K562 (cell line): ENCODE data around the gene CNDP2. TPM values are rescaled to one million over a fixed set of nuclear protein-coding genes. Genes with fewer than 3 reads are reported as not detected.

Experiments used
- ATAC-seq: fragments of 200-7000 bp; cut with Tn5 transposase; 3 replicates; pipeline ENCODE4 v1.9.1; 2020; ENCODE audit warnings: moderate library complexity
- BruUV-seq: library from RNA; stranded (reverse); fragments of 400-500 nt; replicated peaks from 2 replicates; lab custom pipeline; 2021; lab: Mats Ljungman, UMichigan
- CTCF ChIA-PET: fragments of 300-600 bp; formaldehyde crosslinking; extraction: SDS; loops from one replicate; lab custom pipeline; 2021; ENCODE audit warnings: low intra/inter-chr PET ratio; lab: Yijun Ruan, JAX
- POLR2A ChIA-PET: fragments of 300-600, 350-650 bp; sonication (Branson Sonifier 250); formaldehyde crosslinking; extraction: SDS; loops from one replicate; lab custom pipeline; 2021; ENCODE audit warnings: antibody characterized with exemption, inconsistent platforms; lab: Yijun Ruan, JAX
- DNase-seq, 4 experiments: peaks; one replicate each; pipeline versions ENCODE4 v3.0.0 to v3.0.0-alpha.2; 2011 to 2018; ENCODE audit warnings: low spot score in 3 of 4, mixed read lengths in 3 of 4; ENCODE audit errors: extremely low read depth in 1 of 4
- FAIRE-seq: peaks from 2 replicates; lab custom pipeline; 2011; peaks lifted over from hg19 to GRCh38; lab: Jason Lieb, UNC
- H2AFZ ChIP-seq: 2 replicates; pipeline ENCODE4 v1.6.0; 2011; ENCODE audit warnings: low read depth, low read length, control low read depth, inconsistent platforms
- H3K27ac ChIP-seq: fragments of 200-600 bp; 3 replicates; pipeline ENCODE4 v1.8.0; 2011; ENCODE audit warnings: low read depth, mild to moderate bottlenecking, control low read depth, inconsistent platforms, low read length, moderate library complexity, mixed read lengths; ENCODE audit errors: extremely low read depth
- H3K27me3 ChIP-seq, 2 experiments: fragments of 300-600 bp in 1 of 2; 2 replicates in 1 of 2; 3 replicates in 1 of 2; pipeline versions ENCODE4 v1.6.0 to v1.8.0; 2011; ENCODE audit warnings: inconsistent platforms in 2 of 2, low read length in 2 of 2, mild to moderate bottlenecking in 1 of 2, mixed read lengths in 1 of 2, moderate library complexity in 1 of 2; ENCODE audit not compliant: control insufficient read depth in 2 of 2, insufficient read depth in 2 of 2
- H3K36me3 ChIP-seq: fragments of 300-600 bp; 3 replicates; pipeline ENCODE4 v1.8.0; 2011; ENCODE audit warnings: mild to moderate bottlenecking, low read length, inconsistent platforms; ENCODE audit not compliant: control insufficient read depth, insufficient read depth
- H3K4me1 ChIP-seq, 2 experiments: fragments of 200-600 bp in 1 of 2; replicated peaks in 1 of 2; 2 replicates in 1 of 2; 3 replicates in 1 of 2; pipeline versions ENCODE4 v1.5.1 to v1.8.0; 2011; ENCODE audit warnings: inconsistent platforms in 2 of 2, low read length in 2 of 2, mild to moderate bottlenecking in 1 of 2, mixed read lengths in 1 of 2, moderate library complexity in 1 of 2; ENCODE audit not compliant: control insufficient read depth in 2 of 2, insufficient read depth in 2 of 2
- H3K4me2 ChIP-seq: 2 replicates; pipeline ENCODE4 v1.6.1; 2011; ENCODE audit warnings: low read length, control low read depth, inconsistent platforms, mixed read lengths; ENCODE audit not compliant: insufficient read depth
- H3K4me3 ChIP-seq: fragments of 200-600 bp; sonication (generic), shearing (Covaris generic); 2 replicates; pipeline ENCODE4 v1.5.1; 2016; ENCODE audit warnings: control low read depth, inconsistent platforms
- H3K79me2 ChIP-seq: fragments of 200-600 bp; 3 replicates; pipeline ENCODE4 v1.8.0; 2011; ENCODE audit warnings: low read length, inconsistent platforms; ENCODE audit not compliant: control insufficient read depth, insufficient read depth
- H3K9ac ChIP-seq, 2 experiments: 2 replicates each; pipeline versions ENCODE4 v1.6.0 to v1.6.1; 2011; ENCODE audit warnings: low read depth in 2 of 2, low read length in 2 of 2, control low read depth in 1 of 2, inconsistent platforms in 1 of 2, mild to moderate bottlenecking in 1 of 2, mixed read lengths in 1 of 2; ENCODE audit not compliant: insufficient read depth in 1 of 2
- H3K9me1 ChIP-seq: one replicate; pipeline ENCODE4 v1.6.0; 2011; ENCODE audit warnings: inconsistent platforms, mild to moderate bottlenecking, low read length, moderate library complexity; ENCODE audit not compliant: control insufficient read depth, insufficient read depth
- H3K9me3 ChIP-seq: replicated peaks from 2 replicates; pipeline ENCODE4 v1.5.1; 2011; ENCODE audit warnings: low read depth, low read length, inconsistent platforms; ENCODE audit not compliant: control insufficient read depth, insufficient read depth
- H4K20me1 ChIP-seq: replicated peaks from 2 replicates; pipeline ENCODE4 v1.6.1; 2011; ENCODE audit warnings: low read length, inconsistent platforms, mixed read lengths; ENCODE audit not compliant: control insufficient read depth, insufficient read depth
- ETS2 ChIP-seq: IDR thresholded peaks from 2 replicates; pipeline ENCODE4 v1.6.1; 2016; ENCODE audit warnings: borderline replicate concordance, missing genetic modification characterization, mild to moderate bottlenecking, moderate library complexity, missing compliant biosample characterization; ENCODE audit not compliant: poor library complexity, severe bottlenecking
- EZH2 ChIP-seq: IDR thresholded peaks from 2 replicates; pipeline ENCODE4 v1.6.1; 2012; ENCODE audit warnings: low read depth, mild to moderate bottlenecking, inconsistent platforms, low read length, borderline replicate concordance
- FOXJ3 ChIP-seq: sonication (generic); formaldehyde crosslinking; IDR thresholded peaks from 2 replicates; pipeline ENCODE4 v1.4.0; 2020; ENCODE audit warnings: mild to moderate bottlenecking, missing genetic modification reagents
- GABPA ChIP-seq: fragments of 200-800 bp; sonication (Bioruptor generic); conservative IDR thresholded peaks from 2 replicates; pipeline ENCODE4 v1.6.1; 2016; ENCODE audit warnings: low read depth, missing genetic modification characterization, missing compliant biosample characterization
- PHF8 ChIP-seq: fragments of 200-600 bp; sonication (generic); IDR thresholded peaks from 2 replicates; pipeline ENCODE4 v1.6.1; 2012; ENCODE audit warnings: mixed run types, mild to moderate bottlenecking, inconsistent platforms, low read length, moderate library complexity, borderline replicate concordance
- POLR2A ChIP-seq: fragments of 450-650 bp; conservative IDR thresholded peaks from 2 replicates; pipeline ENCODE4 v1.6.1; 2016
- RBM17 ChIP-seq: fragments of 200-400 bp; formaldehyde crosslinking; IDR thresholded peaks from 2 replicates; pipeline ENCODE4 v1.6.1; 2017; ENCODE audit warnings: low read depth, mild to moderate bottlenecking, low read length, borderline replicate concordance
- SETDB1 ChIP-seq: IDR thresholded peaks from one replicate; pipeline ENCODE4 v1.6.1; 2012; ENCODE audit warnings: low read length, control low read depth, inconsistent platforms
- SMARCB1 ChIP-seq: IDR thresholded peaks from 2 replicates; pipeline ENCODE4 v1.6.1; 2011; ENCODE audit warnings: improper control_type of control experiment, low read depth; ENCODE audit not compliant: insufficient read length
- ZC3H8 ChIP-seq: fragments of 450-650 bp; IDR thresholded peaks from 2 replicates; pipeline ENCODE4 v1.6.1; 2017
- ZNF436 ChIP-seq: fragments of 250-450, 450-650 bp; sonication (Bioruptor Pico); formaldehyde crosslinking; IDR thresholded peaks from 2 replicates; pipeline ENCODE4 v1.7.0; 2020; ENCODE audit warnings: mild to moderate bottlenecking
- WGBS: fragments of 100-300 bp; shearing (Covaris generic); methylation state at CpG from one replicate; pipeline ENCODE4 v1.1.6; 2016; ENCODE audit warnings: low coverage, mixed read lengths; ENCODE audit not compliant: insufficient coverage; ENCODE audit errors: missing lambda C conversion rate; 5-methylcytosine and 5-hydroxymethylcytosine counted together
- in situ Hi-C: fragments of 300-500 bp; cut with MboI; formaldehyde crosslinking; loops from 4 replicates; pipeline ENCODE4 v1.15.0; 2018; ENCODE audit warnings: inconsistent platforms, mixed read lengths
- intact Hi-C: fragments of 100-400 bp; cut with micrococcal nuclease; formaldehyde crosslinking; loops from 2 replicates; pipeline ENCODE4 v1.14.2; 2022
- polyA plus RNA-seq, 8 experiments: library from polyadenylated mRNA; depleted of rRNA in 4 of 8; stranded (reverse) in 5 of 8; unstranded in 3 of 8; fragments of >200 nt; fragmentation: Nextera tagmentation in 2 of 8; fragmentation: Illumina TruSeq in 1 of 8; extraction: Ambion mirVana in 2 of 8; extraction: Trizol in 1 of 8; gene quantifications; 2 replicates each; pipeline versions ENCODE4 v1.2.1 to v1.2.3, GENCODE V29; 2011 to 2014; ENCODE audit warnings: inconsistent platforms in 1 of 8, missing spikeins in 1 of 8
- total RNA-seq, 7 experiments: library from RNA; depleted of rRNA in 6 of 7; stranded (reverse); fragments of >200 nt in 6 of 7; fragmentation: Illumina TruSeq in 2 of 7; extraction: Trizol in 2 of 7; gene quantifications; 2 replicates each; pipeline versions ENCODE4 v1.2.1 to v1.2.3, GENCODE V29; 2011 to 2021; ENCODE audit warnings: low replicate concordance in 1 of 7
- TF ChIP-seq, protein P1 (sequence below): sonication (generic); formaldehyde crosslinking; IDR thresholded peaks from 2 replicates; pipeline ENCODE4 v1.8.1; 2023; ENCODE audit warnings: mild to moderate bottlenecking, missing genetic modification reagents, moderate library complexity
- TF ChIP-seq, protein P2 (sequence below), 3 experiments: fragments of 200-800 bp in 1 of 3; sonication (Bioruptor generic) in 1 of 3; sonication (generic) in 1 of 3; formaldehyde crosslinking in 1 of 3; IDR thresholded peaks; 2 replicates each; pipeline versions ENCODE4 v1.6.1 to v1.8.0; 2016 to 2022; ENCODE audit warnings: mild to moderate bottlenecking in 2 of 3, missing compliant biosample characterization in 2 of 3, missing genetic modification characterization in 2 of 3, missing genetic modification reagents in 1 of 3
- TF ChIP-seq, protein P3 (sequence below): sonication (generic); formaldehyde crosslinking; IDR thresholded peaks from 2 replicates; pipeline ENCODE4 v1.5.0; 2020; ENCODE audit warnings: missing genetic modification reagents

CNDP2 gene
- total and polyA plus RNA-seq, 9 of the 15 experiments (the other 6 are each of a cell fraction or from before 2014, with no cell fraction given), result 34.1 to 128 (median 53.8) TPM

DNA sequence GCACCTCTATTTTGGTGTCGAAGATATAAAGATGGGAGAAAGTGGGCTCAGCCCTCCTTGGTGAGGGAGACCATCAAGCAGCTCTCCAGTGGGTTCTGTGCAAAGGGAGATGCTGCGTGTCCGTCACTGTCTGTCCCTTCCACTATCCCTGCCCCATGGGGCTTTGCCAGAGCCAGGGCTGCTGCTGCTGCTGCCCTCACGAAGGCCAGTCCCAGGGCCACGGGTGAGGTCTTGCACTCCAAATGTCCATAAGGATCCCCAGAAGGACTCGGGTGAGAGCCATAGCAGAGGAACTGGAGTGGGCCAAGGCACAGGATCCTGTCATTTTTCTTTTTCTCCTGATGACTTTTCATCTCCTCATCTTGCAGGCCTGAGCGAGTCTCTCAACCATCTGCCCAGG is 35.3 kb upstream of the CNDP2 start:
- H3K9me1 ChIP-seq, result no peaks in the 10 kb centered on the region
- DNase-seq, result no peak
- CTCF ChIA-PET, result no interaction called here
- 11% methylated on average over 5 of the region's 7 CpGs for WGBS
- H3K4me1 ChIP-seq, result no peaks in the 10 kb centered on the region
- no peak for ATAC-seq
- POLR2A ChIA-PET, result no interaction called here
- TF ChIP-seq ZNF436 (CRISPR knock-in tag) (no peak), SMARCB1 (no peak), FOXJ3 (CRISPR knock-in tag) (no peak), ZC3H8 (no peak), PHF8 (no peak), EZH2 (no peak), SETDB1 (no peak), POLR2A (no peak), GABPA (no peak), RBM17 (no peak), ETS2 (tag) (no peak)
- TF ChIP-seq, protein P1, sequence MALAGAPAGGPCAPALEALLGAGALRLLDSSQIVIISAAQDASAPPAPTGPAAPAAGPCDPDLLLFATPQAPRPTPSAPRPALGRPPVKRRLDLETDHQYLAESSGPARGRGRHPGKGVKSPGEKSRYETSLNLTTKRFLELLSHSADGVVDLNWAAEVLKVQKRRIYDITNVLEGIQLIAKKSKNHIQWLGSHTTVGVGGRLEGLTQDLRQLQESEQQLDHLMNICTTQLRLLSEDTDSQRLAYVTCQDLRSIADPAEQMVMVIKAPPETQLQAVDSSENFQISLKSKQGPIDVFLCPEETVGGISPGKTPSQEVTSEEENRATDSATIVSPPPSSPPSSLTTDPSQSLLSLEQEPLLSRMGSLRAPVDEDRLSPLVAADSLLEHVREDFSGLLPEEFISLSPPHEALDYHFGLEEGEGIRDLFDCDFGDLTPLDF (CRISPR knock-in tag), result no peak
- TF ChIP-seq, protein P2, sequence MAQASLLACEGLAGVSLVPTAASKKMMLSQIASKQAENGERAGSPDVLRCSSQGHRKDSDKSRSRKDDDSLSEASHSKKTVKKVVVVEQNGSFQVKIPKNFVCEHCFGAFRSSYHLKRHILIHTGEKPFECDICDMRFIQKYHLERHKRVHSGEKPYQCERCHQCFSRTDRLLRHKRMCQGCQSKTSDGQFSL (CRISPR knock-in tag; IDR thresholded peaks at IDR 0.05), result no peak
- TF ChIP-seq, protein P2 (tag; IDR thresholded peaks at IDR 0.05), result no peak
- TF ChIP-seq, protein P3, sequence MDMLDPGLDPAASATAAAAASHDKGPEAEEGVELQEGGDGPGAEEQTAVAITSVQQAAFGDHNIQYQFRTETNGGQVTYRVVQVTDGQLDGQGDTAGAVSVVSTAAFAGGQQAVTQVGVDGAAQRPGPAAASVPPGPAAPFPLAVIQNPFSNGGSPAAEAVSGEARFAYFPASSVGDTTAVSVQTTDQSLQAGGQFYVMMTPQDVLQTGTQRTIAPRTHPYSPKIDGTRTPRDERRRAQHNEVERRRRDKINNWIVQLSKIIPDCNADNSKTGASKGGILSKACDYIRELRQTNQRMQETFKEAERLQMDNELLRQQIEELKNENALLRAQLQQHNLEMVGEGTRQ, result no peak
- no peak overlapping the region for H3K27ac ChIP-seq
- in situ Hi-C loops, result no loop called here
- no peaks in the 10 kb centered on the region for H3K79me2 ChIP-seq
- peak overlapping the region in 1 of 2 experiments; percentile 35; a peak in 1 of 4 replicates for H3K9ac ChIP-seq
- no TSS peak for BruUV-seq
- peaks cover 2 to 18% of the 10 kb centered on the region in 2 experiments; a peak in 3 of 5 replicates for H3K27me3 ChIP-seq
- intact Hi-C loops, result no loop called here
- H3K36me3 ChIP-seq, result no peaks in the 10 kb centered on the region
- no peak for FAIRE-seq
- H3K4me3 ChIP-seq, result no peak overlapping the region
- H4K20me1 ChIP-seq, result peaks cover 5% of the 10 kb centered on the region
- no peak overlapping the region for H3K4me2 ChIP-seq
- H3K9me3 ChIP-seq, result no peaks in the 10 kb centered on the region
- H2AFZ ChIP-seq, result no peak overlapping the region
